ENCODE data around the gene C17orf107. TPM values are rescaled to one million over a fixed set of nuclear protein-coding genes. Genes with fewer than 3 reads are reported as not detected.

The C17orf107 gene
- total RNA-seq, 1 donor from 2014 or later, result 4.6 TPM

DNA sequence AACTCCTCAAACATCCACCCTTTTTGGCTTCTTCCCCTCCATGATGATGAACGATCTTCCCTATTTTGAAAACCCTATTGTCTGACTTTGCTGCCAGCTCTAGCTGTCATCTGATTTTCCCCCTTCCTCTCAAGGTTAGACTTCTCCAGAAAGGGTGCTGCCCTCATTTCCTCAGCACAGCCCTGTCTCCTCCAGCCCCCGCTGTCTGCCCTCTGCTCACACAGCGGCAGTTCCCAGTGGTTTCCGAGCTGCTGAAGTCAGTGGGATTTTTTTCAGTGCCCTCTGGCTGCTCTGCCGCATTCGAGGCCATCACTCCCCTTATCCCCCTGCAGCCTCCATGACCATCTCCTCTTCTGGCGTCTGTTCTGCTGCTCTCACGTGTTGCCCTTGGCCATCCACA lies 26.6 kb upstream of the C17orf107 start:
- no peak for DNase-seq (ENCODE audit: low spot score)

DNA sequence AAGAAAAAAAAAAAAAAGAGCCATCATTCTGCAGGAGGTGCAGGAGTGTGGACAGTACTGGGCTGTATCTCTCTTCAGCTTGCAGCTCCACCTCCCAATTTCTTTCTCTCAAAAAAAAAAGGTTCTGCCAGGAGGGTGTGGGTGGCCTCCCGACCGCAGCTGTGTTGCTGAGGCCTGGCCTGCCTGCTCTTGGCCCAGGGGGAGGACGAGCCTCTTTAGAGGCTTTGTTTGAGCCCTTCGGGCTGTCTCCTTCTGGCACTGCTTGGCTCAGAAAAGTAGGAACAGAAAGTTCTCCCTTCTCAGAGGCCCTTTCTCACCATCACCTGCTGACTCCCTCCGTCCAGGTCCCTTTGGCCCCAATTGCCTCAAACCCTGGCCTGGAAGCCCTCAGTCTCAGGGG lies 22.2 kb upstream of the C17orf107 start:
- no peak for DNase-seq (ENCODE audit: low spot score)

DNA sequence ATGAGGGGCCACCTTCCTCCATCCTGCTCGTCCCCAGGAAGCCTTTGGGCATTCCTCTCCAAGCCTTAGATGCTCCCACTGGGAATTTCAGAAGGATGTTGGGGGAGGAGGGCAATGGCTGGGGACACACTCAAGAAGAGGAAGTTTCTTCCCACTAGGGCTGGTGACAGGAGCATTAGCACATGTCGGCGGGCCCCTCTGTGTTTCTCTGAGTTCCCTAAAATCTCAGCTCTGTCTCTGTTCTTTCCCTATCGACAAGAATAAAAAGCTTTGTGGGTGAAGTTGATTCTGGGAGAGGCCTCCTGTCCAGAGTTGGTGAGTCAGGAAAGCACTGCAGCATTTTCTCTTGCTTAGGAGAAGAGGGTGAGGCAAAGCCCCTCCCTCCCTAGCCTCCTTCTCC lies 19.7 kb upstream of the C17orf107 start:
- DNase-seq (ENCODE audit: low spot score), result no peak

DNA sequence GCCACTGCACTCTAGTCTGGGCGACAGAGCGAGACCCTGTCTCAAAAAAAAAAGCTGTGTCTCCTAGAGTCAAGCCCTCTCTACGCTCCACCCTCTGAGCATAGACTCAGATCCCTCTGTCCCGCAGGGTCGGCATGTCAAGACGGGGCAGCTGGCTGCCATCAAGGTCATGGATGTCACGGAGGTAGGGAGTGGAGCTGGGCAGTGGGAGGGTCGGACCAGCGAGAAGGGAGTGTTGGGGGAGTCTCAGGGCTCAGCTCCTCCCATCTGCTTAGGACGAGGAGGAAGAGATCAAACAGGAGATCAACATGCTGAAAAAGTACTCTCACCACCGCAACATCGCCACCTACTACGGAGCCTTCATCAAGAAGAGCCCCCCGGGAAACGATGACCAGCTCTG lies 18.5 kb upstream of the C17orf107 start:
- DNase-seq (ENCODE audit: low spot score), result no peak

DNA sequence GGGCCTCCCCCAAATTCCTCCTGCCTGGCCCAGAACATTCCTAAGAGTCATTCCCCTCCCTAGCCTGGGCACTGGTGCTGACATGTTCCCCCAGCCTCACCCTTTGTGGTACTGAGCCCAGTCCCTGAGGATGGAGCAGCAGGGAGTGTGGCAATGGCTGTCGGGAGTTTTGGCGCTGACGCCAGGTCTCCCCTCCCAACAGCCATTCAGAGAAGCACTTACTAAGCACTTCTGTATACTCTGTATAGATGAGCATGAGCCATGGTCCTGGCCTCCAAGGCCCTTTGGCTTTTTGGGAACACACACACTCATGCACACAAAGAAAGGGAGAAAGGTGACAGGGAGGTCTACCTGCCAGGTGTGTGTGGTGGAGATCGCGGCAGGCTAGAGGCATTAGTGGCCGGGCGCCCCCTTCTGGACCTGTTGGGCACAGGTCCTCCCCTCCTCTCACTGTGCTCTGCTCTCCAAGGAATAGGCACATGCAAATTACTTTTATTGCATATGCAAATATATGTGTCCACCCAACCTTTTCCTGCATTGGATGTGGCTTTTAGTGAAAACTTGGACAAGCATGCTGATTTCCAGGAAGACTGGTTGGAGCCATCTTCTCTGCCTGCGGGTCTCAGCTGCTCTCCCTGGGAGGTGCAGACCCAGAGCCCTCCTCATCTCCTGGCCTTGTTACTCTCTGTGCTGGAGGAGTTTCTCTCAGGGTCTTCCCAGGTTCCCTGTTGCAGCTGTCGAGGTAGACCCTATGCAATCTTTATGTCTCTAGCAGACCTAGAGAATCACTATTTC lies 17.4 kb upstream of the C17orf107 start:
- no peak for DNase-seq (ENCODE audit: low spot score)

DNA sequence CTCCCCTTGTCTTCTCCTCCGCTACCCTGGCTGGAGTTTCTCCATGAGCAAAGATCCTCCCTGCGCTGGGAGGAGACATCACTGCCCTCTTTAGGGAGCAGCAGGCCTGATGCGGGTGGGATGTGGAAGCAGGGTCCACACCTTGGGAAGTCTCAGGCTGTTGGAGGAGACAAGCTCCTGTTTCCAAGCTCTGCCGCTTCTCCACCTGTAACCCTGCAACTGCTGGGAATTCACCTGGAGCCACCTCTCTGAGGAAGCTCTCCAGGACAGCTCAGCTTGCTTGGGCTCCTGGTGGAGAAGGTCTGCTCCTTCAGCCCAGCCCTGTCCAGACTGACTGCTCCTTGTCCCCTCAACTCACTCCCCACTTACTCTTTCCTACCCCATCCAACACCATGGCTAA lies 14.8 kb upstream of the C17orf107 start:
- no peak for DNase-seq (ENCODE audit: low spot score)

DNA sequence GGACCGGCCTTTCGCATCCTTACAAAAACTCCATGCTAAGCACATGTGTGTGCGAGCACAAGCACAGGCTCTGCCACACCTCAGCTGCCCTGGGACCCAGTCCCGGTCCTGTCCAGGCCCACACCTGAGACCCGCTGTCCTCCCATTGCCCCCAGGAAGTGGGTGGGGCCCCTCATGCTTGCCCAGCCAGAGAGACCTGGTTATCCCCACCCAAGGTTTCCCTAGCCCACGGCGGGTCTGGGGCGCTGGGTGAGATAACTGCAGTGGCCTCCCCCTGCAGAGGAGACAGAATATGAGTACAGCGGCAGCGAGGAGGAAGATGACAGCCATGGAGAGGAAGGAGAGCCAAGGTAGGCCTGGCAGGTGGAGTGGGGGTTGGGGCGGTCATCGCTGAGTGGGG lies 12.5 kb upstream of the C17orf107 start:
- DNase-seq (ENCODE audit: low spot score), result no peak

DNA sequence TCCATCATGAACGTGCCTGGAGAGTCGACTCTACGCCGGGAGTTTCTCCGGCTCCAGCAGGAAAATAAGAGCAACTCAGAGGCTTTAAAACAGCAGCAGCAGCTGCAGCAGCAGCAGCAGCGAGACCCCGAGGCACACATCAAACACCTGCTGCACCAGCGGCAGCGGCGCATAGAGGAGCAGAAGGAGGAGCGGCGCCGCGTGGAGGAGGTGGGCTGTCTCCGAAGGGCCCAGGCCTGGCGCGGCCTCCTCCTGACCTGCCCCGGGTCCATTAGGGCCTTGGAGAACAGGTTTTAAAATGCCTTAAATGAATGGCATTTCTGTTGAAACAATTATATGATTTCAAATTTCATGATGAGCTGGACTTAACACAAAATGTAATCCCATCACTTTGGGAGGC lies 11.8 kb upstream of the C17orf107 start:
- DNase-seq (ENCODE audit: low spot score), result no peak

DNA sequence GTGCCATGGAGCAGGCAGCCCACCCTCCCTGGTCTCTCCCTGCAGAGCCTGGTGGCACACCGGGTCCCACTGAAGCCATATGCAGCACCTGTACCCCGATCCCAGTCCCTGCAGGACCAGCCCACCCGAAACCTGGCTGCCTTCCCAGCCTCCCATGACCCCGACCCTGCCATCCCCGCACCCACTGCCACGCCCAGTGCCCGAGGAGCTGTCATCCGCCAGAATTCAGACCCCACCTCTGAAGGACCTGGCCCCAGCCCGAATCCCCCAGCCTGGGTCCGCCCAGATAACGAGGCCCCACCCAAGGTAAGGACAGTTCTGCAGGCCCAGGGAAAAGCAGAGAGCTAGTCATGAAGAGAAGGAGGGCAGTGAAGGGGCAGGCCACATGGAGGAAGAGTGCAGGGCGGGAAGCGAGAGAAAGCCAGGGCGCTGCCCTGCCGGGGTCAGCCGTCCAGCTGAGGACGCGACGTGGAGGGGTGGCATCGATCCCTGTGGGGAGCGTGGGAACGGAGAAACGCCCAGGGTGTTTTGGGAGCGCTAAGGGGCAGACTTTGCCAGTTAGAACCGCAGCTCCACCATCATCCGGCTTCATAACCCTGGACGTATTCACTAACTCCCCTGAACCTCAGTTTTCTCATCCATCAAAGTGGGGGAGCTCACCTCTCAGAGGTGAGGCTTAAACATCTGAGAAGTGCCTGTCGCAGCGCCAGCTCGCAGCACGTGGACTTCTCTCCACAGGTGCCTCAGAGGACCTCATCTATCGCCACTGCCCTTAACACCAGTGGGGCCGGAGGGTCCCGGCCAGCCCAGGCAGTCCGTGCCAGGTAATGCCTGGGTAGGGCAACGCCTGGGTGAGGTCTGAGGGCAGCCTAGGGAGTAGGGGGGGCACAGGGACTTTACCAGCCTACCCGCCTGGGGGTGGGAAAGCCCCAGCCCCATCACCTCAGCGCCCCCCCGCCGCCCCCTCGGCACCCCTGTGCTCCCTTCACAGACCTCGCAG lies 7.6 kb upstream of the C17orf107 start:
- no peak for DNase-seq (ENCODE audit: low spot score)

DNA sequence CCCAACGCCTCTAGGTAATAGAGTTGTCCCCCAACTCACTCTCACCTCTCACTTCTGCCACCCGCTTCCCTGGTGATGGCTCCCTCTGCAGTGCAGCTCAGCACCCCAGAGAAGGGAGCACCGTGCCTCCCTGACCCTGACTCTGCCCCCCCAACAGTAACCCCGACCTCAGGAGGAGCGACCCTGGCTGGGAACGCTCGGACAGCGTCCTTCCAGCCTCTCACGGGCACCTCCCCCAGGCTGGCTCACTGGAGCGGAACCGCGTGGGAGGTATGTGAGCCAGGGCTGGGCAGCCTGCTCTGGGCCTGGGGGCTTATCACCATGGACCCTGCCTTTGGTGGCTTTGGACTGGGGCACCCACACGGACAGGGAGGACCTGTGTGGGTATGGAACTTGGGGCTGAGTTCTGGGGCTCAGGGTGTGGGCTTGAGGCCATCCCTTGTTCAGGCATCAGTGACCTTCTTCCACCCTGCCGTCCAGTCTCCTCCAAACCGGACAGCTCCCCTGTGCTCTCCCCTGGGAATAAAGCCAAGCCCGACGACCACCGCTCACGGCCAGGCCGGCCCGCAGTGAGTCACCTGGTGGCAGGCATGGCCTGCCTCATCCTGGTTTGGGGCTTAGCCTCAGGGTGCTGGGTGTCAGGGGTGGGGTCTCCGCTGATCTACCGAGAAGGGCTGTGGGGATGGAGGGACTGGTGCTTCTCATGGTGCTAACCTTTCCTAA lies 6.7 kb upstream of the C17orf107 start:
- DNase-seq (ENCODE audit: low spot score), result no peak

DNA sequence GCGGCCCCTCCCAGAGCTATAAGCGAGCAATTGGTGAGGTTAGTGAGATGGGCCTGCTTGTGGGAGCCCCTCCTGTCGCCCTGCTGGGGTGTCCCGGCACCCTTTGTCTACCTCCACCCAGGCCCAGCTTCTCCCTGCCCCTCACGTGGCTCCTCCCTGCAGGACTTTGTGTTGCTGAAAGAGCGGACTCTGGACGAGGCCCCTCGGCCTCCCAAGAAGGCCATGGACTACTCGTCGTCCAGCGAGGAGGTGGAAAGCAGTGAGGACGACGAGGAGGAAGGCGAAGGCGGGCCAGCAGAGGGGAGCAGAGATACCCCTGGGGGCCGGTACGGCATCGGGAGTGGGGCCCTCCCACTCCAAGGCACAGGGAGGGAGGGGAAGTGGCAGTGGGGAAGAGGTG lies 6.1 kb upstream of the C17orf107 start:
- no peak for DNase-seq (ENCODE audit: low spot score)

DNA sequence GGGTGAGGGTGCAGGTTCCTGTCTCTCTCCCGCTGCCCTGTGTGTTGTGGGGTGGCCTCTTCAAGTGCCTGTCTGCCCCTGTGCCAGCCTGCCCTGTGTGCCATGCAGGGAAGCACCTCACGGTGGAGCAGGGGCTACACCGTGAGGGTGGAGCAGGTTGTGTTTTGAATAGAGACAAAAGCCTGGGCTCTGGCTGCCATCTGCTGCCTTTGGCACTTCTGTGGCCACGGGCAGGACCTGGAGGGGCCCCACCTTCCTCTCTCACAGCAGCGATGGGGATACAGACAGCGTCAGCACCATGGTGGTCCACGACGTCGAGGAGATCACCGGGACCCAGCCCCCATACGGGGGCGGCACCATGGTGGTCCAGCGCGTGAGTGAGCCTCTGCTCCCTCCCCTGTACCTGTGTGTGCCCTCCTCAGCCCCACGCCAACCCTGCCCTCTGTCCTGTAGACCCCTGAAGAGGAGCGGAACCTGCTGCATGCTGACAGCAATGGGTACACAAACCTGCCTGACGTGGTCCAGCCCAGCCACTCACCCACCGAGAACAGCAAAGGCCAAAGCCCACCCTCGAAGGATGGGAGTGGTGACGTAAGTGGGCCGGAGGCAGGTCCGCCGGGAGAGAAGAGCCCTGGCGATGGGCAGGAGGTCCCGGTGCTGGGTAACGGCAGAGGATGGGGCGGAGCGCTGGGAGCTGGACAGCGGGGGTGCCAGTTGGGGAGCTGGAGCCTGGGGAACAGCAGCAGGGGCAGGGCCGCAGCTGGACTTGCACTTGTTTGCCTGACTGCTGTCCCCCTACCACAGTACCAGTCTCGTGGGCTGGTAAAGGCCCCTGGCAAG lies 5.4 kb upstream of the C17orf107 start:
- no peak for DNase-seq (ENCODE audit: low spot score)

DNA sequence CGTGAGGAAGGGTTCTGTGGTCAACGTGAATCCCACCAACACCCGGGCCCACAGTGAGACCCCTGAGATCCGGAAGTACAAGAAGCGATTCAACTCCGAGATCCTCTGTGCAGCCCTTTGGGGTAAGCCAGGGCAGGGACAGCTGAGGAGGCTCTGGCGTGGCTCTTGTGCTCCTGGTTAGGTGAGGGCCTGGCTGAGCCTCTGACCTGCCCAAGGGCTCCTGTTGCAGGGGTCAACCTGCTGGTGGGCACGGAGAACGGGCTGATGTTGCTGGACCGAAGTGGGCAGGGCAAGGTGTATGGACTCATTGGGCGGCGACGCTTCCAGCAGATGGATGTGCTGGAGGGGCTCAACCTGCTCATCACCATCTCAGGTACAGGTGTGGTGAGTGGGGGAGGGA lies 4.2 kb upstream of the C17orf107 start:
- no peak for DNase-seq (ENCODE audit: low spot score)

DNA sequence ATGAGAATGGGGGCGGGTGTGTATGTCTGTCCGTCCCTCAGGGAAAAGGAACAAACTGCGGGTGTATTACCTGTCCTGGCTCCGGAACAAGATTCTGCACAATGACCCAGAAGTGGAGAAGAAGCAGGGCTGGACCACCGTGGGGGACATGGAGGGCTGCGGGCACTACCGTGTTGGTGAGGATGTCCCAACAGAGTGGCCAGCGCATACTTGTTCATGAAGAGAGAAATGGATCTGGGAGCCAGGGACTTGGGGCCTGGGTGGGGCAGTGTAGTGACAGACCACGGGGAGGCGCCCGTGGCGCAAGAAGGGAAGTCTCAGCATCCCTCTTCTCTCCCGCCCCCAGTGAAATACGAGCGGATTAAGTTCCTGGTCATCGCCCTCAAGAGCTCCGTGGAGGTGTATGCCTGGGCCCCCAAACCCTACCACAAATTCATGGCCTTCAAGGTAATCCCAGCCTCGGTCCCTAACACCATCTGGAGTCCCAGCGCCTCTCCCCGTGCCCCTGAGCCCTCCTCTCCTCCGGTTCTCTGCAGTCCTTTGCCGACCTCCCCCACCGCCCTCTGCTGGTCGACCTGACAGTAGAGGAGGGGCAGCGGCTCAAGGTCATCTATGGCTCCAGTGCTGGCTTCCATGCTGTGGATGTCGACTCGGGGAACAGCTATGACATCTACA lies 3.5 kb upstream of the C17orf107 start:
- DNase-seq (ENCODE audit: low spot score), result no peak

DNA sequence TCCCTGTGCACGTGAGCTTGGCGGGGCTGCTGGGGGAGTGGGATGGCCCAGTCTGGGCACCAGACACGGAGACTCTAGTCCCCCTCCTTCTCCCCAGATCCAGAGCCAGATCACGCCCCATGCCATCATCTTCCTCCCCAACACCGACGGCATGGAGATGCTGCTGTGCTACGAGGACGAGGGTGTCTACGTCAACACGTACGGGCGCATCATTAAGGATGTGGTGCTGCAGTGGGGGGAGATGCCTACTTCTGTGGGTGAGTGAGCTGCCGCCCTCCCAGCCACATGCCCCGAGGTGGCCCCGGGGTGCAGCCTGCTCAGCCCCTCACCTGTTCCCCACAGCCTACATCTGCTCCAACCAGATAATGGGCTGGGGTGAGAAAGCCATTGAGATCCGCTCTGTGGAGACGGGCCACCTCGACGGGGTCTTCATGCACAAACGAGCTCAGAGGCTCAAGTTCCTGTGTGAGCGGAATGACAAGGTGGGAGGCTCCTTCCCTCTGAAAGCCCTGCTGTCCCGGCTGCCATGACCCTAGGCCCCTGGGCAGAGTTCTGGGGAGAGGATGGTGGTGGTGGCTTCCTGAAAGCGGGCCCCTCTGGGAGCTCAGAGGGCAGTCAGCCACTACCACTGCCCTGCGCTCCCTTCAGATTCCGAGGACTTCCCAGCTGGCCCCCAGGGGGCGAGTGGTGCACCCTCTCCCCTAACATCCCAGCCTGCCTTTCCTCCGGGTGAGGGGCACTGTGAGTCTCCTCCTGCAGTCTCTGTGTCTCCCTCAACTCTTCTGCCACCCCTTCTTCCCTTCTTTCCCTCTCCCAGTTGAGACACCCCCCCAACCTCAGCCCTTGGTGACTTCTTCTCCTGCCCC lies 2.8 kb upstream of the C17orf107 start:
- no peak for DNase-seq (ENCODE audit: low spot score)

DNA sequence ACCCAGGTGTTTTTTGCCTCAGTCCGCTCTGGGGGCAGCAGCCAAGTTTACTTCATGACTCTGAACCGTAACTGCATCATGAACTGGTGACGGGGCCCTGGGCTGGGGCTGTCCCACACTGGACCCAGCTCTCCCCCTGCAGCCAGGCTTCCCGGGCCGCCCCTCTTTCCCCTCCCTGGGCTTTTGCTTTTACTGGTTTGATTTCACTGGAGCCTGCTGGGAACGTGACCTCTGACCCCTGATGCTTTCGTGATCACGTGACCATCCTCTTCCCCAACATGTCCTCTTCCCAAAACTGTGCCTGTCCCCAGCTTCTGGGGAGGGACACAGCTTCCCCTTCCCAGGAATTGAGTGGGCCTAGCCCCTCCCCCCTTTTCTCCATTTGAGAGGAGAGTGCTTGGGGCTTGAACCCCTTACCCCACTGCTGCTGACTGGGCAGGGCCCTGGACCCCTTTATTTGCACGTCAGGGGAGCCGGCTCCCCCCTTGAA lies 2.1 kb upstream of the C17orf107 start:
- no peak for DNase-seq (ENCODE audit: low spot score)

DNA sequence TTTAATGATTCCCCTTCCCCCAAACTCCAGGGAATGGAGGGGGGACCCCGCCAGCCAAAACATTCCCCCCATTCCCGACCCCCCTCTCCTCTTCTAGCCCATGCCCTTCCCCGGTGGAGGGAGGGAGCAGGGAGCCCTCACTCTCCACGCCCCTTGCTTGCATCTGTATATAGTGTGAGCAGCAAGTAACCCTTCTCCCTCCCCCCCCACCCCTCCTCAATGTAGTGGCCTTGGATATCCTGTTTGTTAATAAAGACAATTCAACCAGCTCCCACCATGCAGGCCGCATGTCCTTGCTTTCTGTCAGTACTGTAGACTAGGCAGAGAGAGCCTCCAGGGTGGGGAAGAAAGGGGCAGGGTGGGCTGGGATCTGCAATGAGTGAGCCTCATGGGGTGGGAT lies 1.6 kb upstream of the C17orf107 start:
- DNase-seq (ENCODE audit: low spot score), result no peak

DNA sequence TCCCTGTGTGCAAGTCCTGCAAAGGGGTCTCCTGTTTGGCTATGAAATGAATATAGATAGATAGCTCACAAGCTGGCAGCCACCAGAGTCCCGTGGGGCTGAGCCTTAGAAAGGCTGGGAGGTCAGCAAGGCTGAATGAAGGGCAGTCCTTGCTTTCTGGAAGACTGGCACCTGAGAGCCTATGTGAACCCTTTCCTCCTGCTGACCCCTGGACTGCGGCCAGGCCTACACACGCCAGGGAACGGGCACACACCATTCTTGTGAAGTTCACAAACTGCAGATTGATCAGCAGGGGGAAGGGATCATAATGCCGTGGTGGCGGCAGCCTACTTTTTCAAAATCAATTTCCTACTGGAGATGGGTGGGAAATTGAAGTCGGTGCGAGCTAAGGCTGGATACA lies 985 bp upstream of the C17orf107 start:
- no peak for DNase-seq (ENCODE audit: low spot score)

DNA sequence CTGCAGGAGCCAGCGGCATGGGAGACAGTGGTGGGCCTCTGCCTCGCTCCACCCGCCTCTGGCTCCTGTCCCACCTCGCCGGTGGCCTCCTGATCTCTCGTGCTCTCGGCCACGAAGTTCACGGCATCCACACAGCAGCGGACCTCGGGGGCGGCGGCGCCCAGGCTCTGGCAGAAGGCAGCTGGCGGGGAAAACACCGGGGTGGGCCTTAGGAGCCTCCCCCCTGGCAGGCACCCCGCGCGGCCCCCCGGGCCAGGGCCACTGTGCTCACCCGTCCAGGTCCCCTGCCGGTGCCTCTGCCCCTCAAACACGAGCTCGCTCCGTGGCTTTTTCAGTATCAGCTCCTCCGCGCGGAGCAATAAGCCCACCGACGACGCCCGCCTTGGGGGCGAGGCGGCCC lies 409 bp upstream of the C17orf107 start:
- DNase-seq (ENCODE audit: low spot score), result no peak
